HUES48 (cell line): ENCODE results near the gene USP17L12.
"Not testable (repeated sequence)": the region's sequence is repeated elsewhere in the genome, so short reads cannot be mapped to it uniquely, and the experiment has no call there.

ENCODE experiments used
- H3K27ac ChIP-seq: one replicate; pipeline ENCODE4 v1.7.0; 2013; ENCODE audit warnings: low read depth, low read length, inconsistent platforms
- H3K27me3 ChIP-seq: 2 replicates; pipeline ENCODE4 v1.6.1; 2013; ENCODE audit warnings: mild to moderate bottlenecking, low read length; ENCODE audit not compliant: control insufficient read depth, insufficient read depth
- H3K36me3 ChIP-seq: 2 replicates; pipeline ENCODE4 v1.6.1; 2013; ENCODE audit warnings: low read length; ENCODE audit not compliant: control insufficient read depth, insufficient read depth
- H3K4me1 ChIP-seq: 2 replicates; pipeline ENCODE4 v1.6.1; 2013; ENCODE audit warnings: mild to moderate bottlenecking, low read length; ENCODE audit not compliant: control insufficient read depth, insufficient read depth
- H3K4me3 ChIP-seq: 2 replicates; pipeline ENCODE4 v1.5.1; 2013; ENCODE audit warnings: mild to moderate bottlenecking, low read depth, low read length
- H3K9ac ChIP-seq: 2 replicates; pipeline ENCODE4 v1.6.1; 2013; ENCODE audit warnings: mild to moderate bottlenecking, low read depth, low read length, moderate library complexity
- H3K9me3 ChIP-seq: 2 replicates; pipeline ENCODE4 v1.6.1; 2013; ENCODE audit warnings: low read length; ENCODE audit not compliant: control insufficient read depth, insufficient read depth

USP17L12 gene

DNA sequence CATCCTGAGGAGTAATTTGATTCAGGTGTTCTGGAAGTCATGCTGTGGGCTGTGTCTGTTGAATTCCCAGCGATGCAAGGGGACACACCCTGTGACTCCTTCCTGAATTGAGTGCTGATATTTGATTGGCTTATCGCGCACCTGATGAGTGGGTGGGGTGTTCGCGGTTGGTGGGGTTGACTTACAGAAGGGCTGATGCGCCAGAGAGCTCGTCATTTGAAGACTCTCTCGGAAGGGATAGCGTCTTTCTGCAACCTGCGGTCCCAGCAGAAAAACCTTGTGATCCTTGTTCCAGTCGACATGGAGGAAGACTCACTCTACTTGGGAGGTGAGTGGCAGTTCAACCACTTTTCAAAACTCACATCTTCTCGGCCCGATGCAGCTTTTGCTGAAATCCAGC lies at the start of gene USP17L12:
Gene USP17L12, plus strand, starts transcription at position 301 of the 400 bp plus-strand sequence. Its CDS starts 0 bp downstream, at position 301.
- not testable (repeated sequence) for H3K36me3 ChIP-seq, H3K4me3 ChIP-seq, H3K9ac ChIP-seq, H3K4me1 ChIP-seq, H3K27ac ChIP-seq, H3K27me3 ChIP-seq, H3K9me3 ChIP-seq

GRCh38 chr4:9210357-9210756 lies 9.6 kb upstream of the USP17L12 start, which contains the start of gene USP17L10:
TSS of gene USP17L10 (plus strand) at chr4:9210657. CDS start at chr4:9210657, 0 bp downstream.
- not testable (repeated sequence) for H3K27me3 ChIP-seq, H3K27ac ChIP-seq, H3K9ac ChIP-seq, H3K36me3 ChIP-seq, H3K4me1 ChIP-seq, H3K4me3 ChIP-seq, H3K9me3 ChIP-seq

- not testable (repeated sequence) for H3K4me1 ChIP-seq, H3K27me3 ChIP-seq, H3K27ac ChIP-seq, H3K9me3 ChIP-seq, H3K4me3 ChIP-seq, H3K36me3 ChIP-seq, H3K9ac ChIP-seq
Measured at GRCh38 chr4:9214701-9215100, 5.3 kb upstream of the USP17L12 start.

GRCh38 chr4:9215105-9215504 lies 4.8 kb upstream of the USP17L12 start, which contains the start of gene USP17L11:
TSS of gene USP17L11 (plus strand) at chr4:9215405. CDS start at chr4:9215405, 0 bp downstream.
- H3K9me3 ChIP-seq, H3K9ac ChIP-seq, H3K27me3 ChIP-seq, H3K36me3 ChIP-seq, H3K27ac ChIP-seq, H3K4me3 ChIP-seq, H3K4me1 ChIP-seq: not testable (repeated sequence)

DNA sequence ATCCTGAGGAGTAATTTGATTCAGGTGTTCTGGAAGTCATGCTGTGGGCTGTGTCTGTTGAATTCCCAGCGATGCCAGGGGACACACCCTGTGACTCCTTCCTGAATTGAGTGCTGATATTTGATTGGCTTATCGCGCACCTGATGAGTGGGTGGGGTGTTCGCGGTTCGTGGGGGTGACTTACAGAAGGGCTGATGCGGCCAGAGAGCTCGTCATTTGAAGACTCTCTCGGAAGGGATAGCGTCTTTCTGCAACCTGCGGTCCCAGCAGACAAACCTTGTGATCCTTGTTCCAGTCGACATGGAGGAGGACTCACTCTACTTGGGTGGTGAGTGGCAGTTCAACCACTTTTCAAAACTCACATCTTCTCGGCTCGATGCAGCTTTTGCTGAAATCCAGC lies 4.6 kb downstream of the USP17L12 start, which contains the start of gene USP17L13:
Gene USP17L13, plus strand, starts transcription at position 301 of the 400 bp plus-strand sequence. Its CDS starts 0 bp downstream, at position 301.
- H3K27me3 ChIP-seq = not testable (repeated sequence)

GRCh38 chr4:9230249-9230648 lies 10.3 kb downstream of the USP17L12 start:
- H3K27ac ChIP-seq, H3K4me3 ChIP-seq, H3K27me3 ChIP-seq, H3K4me1 ChIP-seq, H3K9ac ChIP-seq, H3K36me3 ChIP-seq, H3K9me3 ChIP-seq: not testable (repeated sequence)

More for the DNA sequence above, 4.6 kb downstream of the USP17L12 start, which contains the start of gene USP17L13:
- not testable (repeated sequence) for H3K27ac ChIP-seq, H3K9ac ChIP-seq, H3K36me3 ChIP-seq, H3K4me1 ChIP-seq, H3K9me3 ChIP-seq, H3K4me3 ChIP-seq

- H3K9ac ChIP-seq, H3K4me3 ChIP-seq, H3K27me3 ChIP-seq, H3K4me1 ChIP-seq, H3K9me3 ChIP-seq, H3K27ac ChIP-seq, H3K36me3 ChIP-seq: not testable (repeated sequence)
Measured at GRCh38 chr4:9234085-9234484, 14.1 kb downstream of the USP17L12 start, which contains the start of gene USP17L15. TSS of gene USP17L15 (plus strand) at chr4:9234385. CDS start at chr4:9234385, 0 bp downstream.

GRCh38 chr4:9238461-9238860 lies 18.5 kb downstream of the USP17L12 start:
- not testable (repeated sequence) for H3K9ac ChIP-seq, H3K9me3 ChIP-seq, H3K36me3 ChIP-seq, H3K4me1 ChIP-seq, H3K27me3 ChIP-seq, H3K27ac ChIP-seq, H3K4me3 ChIP-seq

DNA sequence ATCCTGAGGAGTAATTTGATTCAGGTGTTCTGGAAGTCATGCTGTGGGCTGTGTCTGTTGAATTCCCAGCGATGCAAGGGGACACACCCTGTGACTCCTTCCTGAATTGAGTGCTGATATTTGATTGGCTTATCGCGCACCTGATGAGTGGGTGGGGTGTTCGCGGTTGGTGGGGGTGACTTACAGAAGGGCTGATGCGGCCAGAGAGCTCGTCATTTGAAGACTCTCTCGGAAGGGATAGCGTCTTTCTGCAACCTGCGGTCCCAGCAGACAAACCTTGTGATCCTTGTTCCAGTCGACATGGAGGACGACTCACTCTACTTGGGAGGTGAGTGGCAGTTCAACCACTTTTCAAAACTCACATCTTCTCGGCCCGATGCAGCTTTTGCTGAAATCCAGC lies 23.6 kb downstream of the USP17L12 start, which contains the start of gene USP17L17:
Gene USP17L17, plus strand, starts transcription at position 301 of the 400 bp plus-strand sequence. Its CDS starts 0 bp downstream, at position 301.
- H3K9me3 ChIP-seq, H3K27ac ChIP-seq, H3K4me1 ChIP-seq, H3K9ac ChIP-seq, H3K27me3 ChIP-seq, H3K36me3 ChIP-seq, H3K4me3 ChIP-seq: not testable (repeated sequence)

DNA sequence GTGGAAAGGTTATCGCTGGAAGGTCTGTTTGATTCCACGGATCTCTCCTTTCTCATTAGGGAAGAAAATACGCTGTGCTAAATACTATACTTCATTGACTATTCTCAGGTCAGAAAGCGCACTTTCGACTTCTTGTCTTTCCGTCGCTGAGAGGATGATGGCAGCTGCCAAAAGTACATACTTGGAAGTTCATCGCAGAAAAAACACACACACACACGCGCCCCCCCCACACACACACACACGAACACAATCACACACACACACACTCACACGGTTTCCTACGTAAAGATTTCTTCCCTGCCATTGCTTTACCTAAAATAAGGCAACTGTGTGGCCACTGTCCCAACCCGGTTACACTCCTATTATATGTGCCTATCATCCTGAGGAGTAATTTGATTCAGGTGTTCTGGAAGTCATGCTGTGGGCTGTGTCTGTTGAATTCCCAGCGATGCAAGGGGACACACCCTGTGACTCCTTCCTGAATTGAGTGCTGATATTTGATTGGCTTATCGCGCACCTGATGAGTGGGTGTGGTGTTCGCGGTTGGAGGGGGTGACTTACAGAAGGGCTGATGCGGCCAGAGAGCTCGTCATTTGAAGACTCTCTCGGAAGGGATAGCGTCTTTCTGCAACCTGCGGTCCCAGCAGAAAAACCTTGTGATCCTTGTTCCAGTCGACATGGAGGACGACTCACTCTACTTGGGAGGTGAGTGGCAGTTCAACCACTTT lies 28.2 kb downstream of the USP17L12 start, which contains the start of gene USP17L18:
Gene USP17L18, plus strand, starts transcription at position 678 of the 728 bp plus-strand sequence. Its CDS starts 0 bp downstream, at position 678.
- not testable (repeated sequence) for H3K9me3 ChIP-seq, H3K4me3 ChIP-seq, H3K4me1 ChIP-seq, H3K27ac ChIP-seq, H3K27me3 ChIP-seq, H3K9ac ChIP-seq, H3K36me3 ChIP-seq

GRCh38 chr4:9253078-9253477 lies 33.1 kb downstream of the USP17L12 start, which contains the start of gene USP17L19:
TSS of gene USP17L19 (plus strand) at chr4:9253378. CDS start at chr4:9253378, 0 bp downstream.
- H3K36me3 ChIP-seq, H3K4me1 ChIP-seq, H3K9ac ChIP-seq, H3K27me3 ChIP-seq, H3K4me3 ChIP-seq, H3K27ac ChIP-seq, H3K9me3 ChIP-seq: not testable (repeated sequence)
